ENCODE measurements around the gene CA6. TPM values are rescaled to one million over a fixed set of nuclear protein-coding genes. Genes with fewer than 3 reads are reported as not detected.

The CA6 gene
- total RNA-seq, 2 donors from 2014 or later, result not detected

GRCh38 chr1:8938232-8938999 lies 7.3 kb upstream of the CA6 start:
- Histone ChIP-seq H3K4me3 (no peak overlapping the region), H3K27ac (no peak overlapping the region), H3K9me3 (no peaks in the 10 kb centered on the region), H3K9ac (ENCODE audit: low read depth in 2 of 2, low read length in 2 of 2) (no peak overlapping the region), H3K36me3 (no peaks in the 10 kb centered on the region), H3K4me1 (no peaks in the 10 kb centered on the region), H3K27me3 (no peaks in the 10 kb centered on the region)
- TF ChIP-seq CTCF (IDR thresholded peaks at IDR 0.05), result no peak
- intact Hi-C loops (cut with DNase I), result no loop called here
- no peak for DNase-seq

GRCh38 chr1:8939000-8939265 lies 6.7 kb upstream of the CA6 start:
- no peak overlapping the region for H3K4me3 ChIP-seq
- H3K9me3 ChIP-seq, result no peaks in the 10 kb centered on the region
- no peak for TF ChIP-seq CTCF (IDR thresholded peaks at IDR 0.05)
- no peaks in the 10 kb centered on the region for H3K4me1 ChIP-seq
- no peak overlapping the region for H3K27ac ChIP-seq
- no peak overlapping the region for H3K9ac ChIP-seq (ENCODE audit: low read depth in 2 of 2, low read length in 2 of 2)
- no peaks in the 10 kb centered on the region for H3K27me3 ChIP-seq
- no peaks in the 10 kb centered on the region for H3K36me3 ChIP-seq
- no peak for DNase-seq
- intact Hi-C loops (cut with DNase I), result no loop called here

GRCh38 chr1:8939362-8939995 lies 6.2 kb upstream of the CA6 start:
- H3K27me3 ChIP-seq, result no peaks in the 10 kb centered on the region
- no peak for TF ChIP-seq CTCF (IDR thresholded peaks at IDR 0.05)
- no peak overlapping the region for H3K27ac ChIP-seq
- no peak for DNase-seq
- intact Hi-C loops (cut with DNase I), result no loop called here
- no peaks in the 10 kb centered on the region for H3K9me3 ChIP-seq
- H3K9ac ChIP-seq (ENCODE audit: low read depth in 2 of 2, low read length in 2 of 2), result no peak overlapping the region
- H3K4me1 ChIP-seq, result no peaks in the 10 kb centered on the region
- H3K4me3 ChIP-seq, result no peak overlapping the region
- H3K36me3 ChIP-seq, result no peaks in the 10 kb centered on the region

GRCh38 chr1:8941906-8942305 lies 3.8 kb upstream of the CA6 start:
- no peak for TF ChIP-seq CTCF (IDR thresholded peaks at IDR 0.05)
- intact Hi-C loops (cut with DNase I), result no loop called here
- no peak for DNase-seq
- H3K9me3 ChIP-seq, result no peaks in the 10 kb centered on the region
- no peaks in the 10 kb centered on the region for H3K4me1 ChIP-seq
- no peak overlapping the region for H3K9ac ChIP-seq (ENCODE audit: low read depth in 2 of 2, low read length in 2 of 2)
- no peaks in the 10 kb centered on the region for H3K36me3 ChIP-seq
- no peak overlapping the region for H3K27ac ChIP-seq
- no peaks in the 10 kb centered on the region for H3K27me3 ChIP-seq
- no peak overlapping the region for H3K4me3 ChIP-seq

- Histone ChIP-seq H3K27me3 (no peaks in the 10 kb centered on the region), H3K4me3 (no peak overlapping the region), H3K27ac (no peak overlapping the region), H3K9me3 (no peaks in the 10 kb centered on the region), H3K36me3 (no peaks in the 10 kb centered on the region), H3K4me1 (no peaks in the 10 kb centered on the region), H3K9ac (ENCODE audit: low read depth in 2 of 2, low read length in 2 of 2) (no peak overlapping the region)
- TF ChIP-seq CTCF (IDR thresholded peaks at IDR 0.05), result no peak
- DNase-seq, result no peak
- intact Hi-C loops (cut with DNase I), result no loop called here
Observed at GRCh38 chr1:8943498-8944405, 1.9 kb upstream of the CA6 start.

Data from colonic mucosa (tissue), 4 donors.